ENCODE measurements around the gene GMDS. TPM values are rescaled to one million over a fixed set of nuclear protein-coding genes. Genes with fewer than 3 reads are reported as not detected.

The GMDS gene
- total and polyA plus RNA-seq, 2 donors (not counting 3 experiments of a cell fraction or from before 2014, with no cell fraction given) = 9.8 to 23.5 TPM

- H3K27ac ChIP-seq (ENCODE audit: insufficient read depth, low read depth, low read length) = no peak overlapping the region
- no peak overlapping the region for H3K9ac ChIP-seq (replicated peaks; ENCODE audit: extremely low read depth, insufficient read depth, low read length)
- no peaks in the 10 kb centered on the region for H3K9me3 ChIP-seq (replicated peaks; ENCODE audit: control insufficient read depth, insufficient read depth, low read length)
- intact Hi-C loops (cut with micrococcal nuclease) (no loop called here), dilution Hi-C loops (cut with MboI; ENCODE audit: extremely low pct_ligation_motif_present, low sequenced_read_pairs) (no loop called here)
- H4K20me1 ChIP-seq (replicated peaks; ENCODE audit: control insufficient read depth, extremely low read depth, insufficient read depth, low read length) = no peaks in the 10 kb centered on the region
- H3K9me1 ChIP-seq (replicated peaks; ENCODE audit: control insufficient read depth, extremely low read depth, insufficient read depth, low read length) = no peaks in the 10 kb centered on the region
- no peak for TF ChIP-seq FOS (IDR thresholded peaks at IDR 0.05; ENCODE audit: borderline replicate concordance, insufficient read depth, low read length)
- no peak for TF ChIP-seq POLR2AphosphoS5 (IDR thresholded peaks at IDR 0.05; ENCODE audit: insufficient read depth, low read depth, low read length)
- no peak for TF ChIP-seq GATA2 (IDR thresholded peaks at IDR 0.05; ENCODE audit: insufficient read depth, insufficient read length, low read depth, low read length)
- no peak for TF ChIP-seq POLR2A (IDR thresholded peaks at IDR 0.05; ENCODE audit: low read depth, low read length)
- TF ChIP-seq MYC (IDR thresholded peaks at IDR 0.05; ENCODE audit: low read depth, low read length) = no peak
- ChIA-PET CTCF (interaction anchor here (0.9 kb wide), 1 partner anchor 420 kb away, joined by 3 read pairs; no protein-coding TSS in a partner anchor), POLR2A (no interaction called here)
- no peak for FAIRE-seq
- H3K36me3 ChIP-seq (ENCODE audit: control insufficient read depth in 2 of 2, extremely low read depth in 1 of 2, insufficient read depth in 2 of 2, low read length in 2 of 2) = no peaks in the 10 kb centered on the region
- H3K27me3 ChIP-seq (ENCODE audit: control insufficient read depth in 2 of 2, insufficient read depth in 2 of 2, low read length in 2 of 2) = no peaks in the 10 kb centered on the region
- no peak overlapping the region for H2AFZ ChIP-seq (ENCODE audit: low read depth, low read length)
- no peak overlapping the region for H3K4me3 ChIP-seq (replicated peaks in 1 of 3; ENCODE audit: insufficient read depth in 1 of 3, low read depth in 1 of 3, low read length in 3 of 3)
- no peak for DNase-seq (ENCODE audit: low read depth, low spot score)
- H3K79me2 ChIP-seq (ENCODE audit: control insufficient read depth, insufficient read depth, low read length) = no peaks in the 10 kb centered on the region
- no TSS peak for BruUV-seq (replicated peaks)
- H3K4me2 ChIP-seq (ENCODE audit: insufficient read depth, low read length) = no peak overlapping the region
- H3K4me1 ChIP-seq (ENCODE audit: control insufficient read depth, extremely low read depth, insufficient read depth, low read length) = no peaks in the 10 kb centered on the region
These were observed 312.1 kb downstream of the GMDS start for GRCh38 chr6:1933292-1933691.

GRCh38 chr6:1931817-1932216 is 313.6 kb downstream of the GMDS start:
- intact Hi-C loops (cut with micrococcal nuclease) (no loop called here), dilution Hi-C loops (cut with MboI; ENCODE audit: extremely low pct_ligation_motif_present, low sequenced_read_pairs) (no loop called here)
- FAIRE-seq (no peak), DNase-seq (ENCODE audit: low read depth, low spot score) (no peak)
- H3K9ac ChIP-seq (replicated peaks; ENCODE audit: extremely low read depth, insufficient read depth, low read length) = no peak overlapping the region
- POLR2A ChIA-PET = no interaction called here
- CTCF ChIA-PET = no interaction called here
- H3K79me2 ChIP-seq (ENCODE audit: control insufficient read depth, insufficient read depth, low read length) = no peaks in the 10 kb centered on the region
- H3K9me3 ChIP-seq (replicated peaks; ENCODE audit: control insufficient read depth, insufficient read depth, low read length) = no peaks in the 10 kb centered on the region
- no peaks in the 10 kb centered on the region for H4K20me1 ChIP-seq (replicated peaks; ENCODE audit: control insufficient read depth, extremely low read depth, insufficient read depth, low read length)
- no peaks in the 10 kb centered on the region for H3K9me1 ChIP-seq (replicated peaks; ENCODE audit: control insufficient read depth, extremely low read depth, insufficient read depth, low read length)
- BruUV-seq (replicated peaks) = no TSS peak
- H3K4me1 ChIP-seq (ENCODE audit: control insufficient read depth, extremely low read depth, insufficient read depth, low read length) = no peaks in the 10 kb centered on the region
- H2AFZ ChIP-seq (ENCODE audit: low read depth, low read length) = no peak overlapping the region
- H3K27me3 ChIP-seq (ENCODE audit: control insufficient read depth in 2 of 2, insufficient read depth in 2 of 2, low read length in 2 of 2) = no peaks in the 10 kb centered on the region
- H3K4me2 ChIP-seq (ENCODE audit: insufficient read depth, low read length) = no peak overlapping the region
- H3K36me3 ChIP-seq (ENCODE audit: control insufficient read depth in 2 of 2, extremely low read depth in 1 of 2, insufficient read depth in 2 of 2, low read length in 2 of 2) = no peaks in the 10 kb centered on the region
- H3K27ac ChIP-seq (ENCODE audit: insufficient read depth, low read depth, low read length) = no peak overlapping the region
- no peak for TF ChIP-seq GATA2 (IDR thresholded peaks at IDR 0.05; ENCODE audit: insufficient read depth, insufficient read length, low read depth, low read length)
- TF ChIP-seq CTCF (IDR thresholded peaks at IDR 0.05; ENCODE audit: extremely low read depth in 1 of 2, insufficient read depth in 1 of 2, low read depth in 1 of 2, low read length in 2 of 2) = no peak
- TF ChIP-seq FOS (IDR thresholded peaks at IDR 0.05; ENCODE audit: borderline replicate concordance, insufficient read depth, low read length) = no peak
- no peak for TF ChIP-seq JUN (IDR thresholded peaks at IDR 0.05; ENCODE audit: borderline replicate concordance, insufficient read depth, insufficient read length, low read depth)
- no peak overlapping the region for H3K4me3 ChIP-seq (replicated peaks in 1 of 3; ENCODE audit: insufficient read depth in 1 of 3, low read depth in 1 of 3, low read length in 3 of 3)

Data from endothelial cell of umbilical vein (primary cell).